WI38 (cell line): ENCODE measurements around the gene RBM20.

Experiments used
- H3K4me3 ChIP-seq: 2 replicates; pipeline ENCODE4 v1.5.1; 2011; ENCODE audit warnings: low read depth, mild to moderate bottlenecking, control low read depth, low read length
- CTCF ChIP-seq: IDR thresholded peaks from 2 replicates; pipeline ENCODE4 v1.5.1; 2012; ENCODE audit warnings: low read depth, mild to moderate bottlenecking, control low read depth, low read length

Gene RBM20

GRCh38 chr10:110756876-110757275 lies 112.7 kb downstream of the RBM20 start:
- TF ChIP-seq CTCF: no peak
- no peak overlapping the region for H3K4me3 ChIP-seq

DNA sequence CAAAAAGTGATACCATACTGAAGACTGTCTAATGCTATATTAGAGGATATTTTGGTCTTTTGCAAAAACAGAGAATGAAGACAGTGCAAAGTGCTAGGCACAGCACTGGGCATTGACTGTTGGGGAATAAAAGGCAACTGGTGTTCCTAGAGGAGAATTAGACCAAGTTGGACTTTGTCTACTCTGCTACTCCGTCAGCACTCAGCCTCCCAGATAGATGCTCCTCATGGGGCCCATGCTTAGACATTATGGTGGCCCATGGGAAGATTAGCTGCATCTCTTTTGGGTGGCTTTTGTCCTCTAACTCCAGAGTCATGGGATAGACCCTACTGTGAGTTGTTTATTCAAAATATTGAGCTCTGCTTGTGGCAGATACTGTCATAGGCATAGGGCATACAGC lies 113.5 kb downstream of the RBM20 start:
- no peak overlapping the region for H3K4me3 ChIP-seq
- no peak for TF ChIP-seq CTCF

DNA sequence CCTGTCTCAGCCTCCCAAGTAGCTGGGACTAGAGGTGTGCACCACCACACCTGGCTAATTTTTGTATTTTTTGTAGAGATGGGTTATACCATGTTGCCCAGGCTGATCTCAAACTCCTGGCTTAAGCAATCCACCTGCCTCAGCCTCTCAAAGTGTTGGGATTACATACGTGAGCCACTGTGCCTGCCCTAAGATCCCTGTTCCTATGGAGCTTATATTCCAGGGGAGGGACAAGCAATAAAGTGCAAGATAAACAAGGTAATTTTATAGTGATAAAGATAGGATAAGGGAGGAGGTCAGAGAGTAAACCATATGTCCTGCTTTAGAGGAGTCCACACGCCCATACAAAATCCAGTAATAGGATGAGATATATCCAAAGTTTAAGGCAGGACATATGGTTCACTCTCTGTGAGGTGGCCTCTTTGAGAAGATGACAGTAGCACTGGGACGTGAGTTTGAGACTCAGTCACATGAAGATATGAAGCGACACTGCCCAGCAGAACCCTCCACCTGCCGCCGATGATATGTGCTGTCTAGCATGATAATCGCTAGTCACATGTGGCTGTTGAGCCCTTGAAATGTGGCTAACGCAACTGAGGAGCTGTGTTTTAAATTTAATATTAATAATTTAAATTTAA lies 114.1 kb downstream of the RBM20 start:
- H3K4me3 ChIP-seq: no peak overlapping the region
- TF ChIP-seq CTCF: no peak

GRCh38 chr10:110758898-110759297 lies 114.8 kb downstream of the RBM20 start:
- TF ChIP-seq CTCF: no peak
- no peak overlapping the region for H3K4me3 ChIP-seq

GRCh38 chr10:110759523-110759922 lies 115.4 kb downstream of the RBM20 start:
- no peak for TF ChIP-seq CTCF
- no peak overlapping the region for H3K4me3 ChIP-seq

DNA sequence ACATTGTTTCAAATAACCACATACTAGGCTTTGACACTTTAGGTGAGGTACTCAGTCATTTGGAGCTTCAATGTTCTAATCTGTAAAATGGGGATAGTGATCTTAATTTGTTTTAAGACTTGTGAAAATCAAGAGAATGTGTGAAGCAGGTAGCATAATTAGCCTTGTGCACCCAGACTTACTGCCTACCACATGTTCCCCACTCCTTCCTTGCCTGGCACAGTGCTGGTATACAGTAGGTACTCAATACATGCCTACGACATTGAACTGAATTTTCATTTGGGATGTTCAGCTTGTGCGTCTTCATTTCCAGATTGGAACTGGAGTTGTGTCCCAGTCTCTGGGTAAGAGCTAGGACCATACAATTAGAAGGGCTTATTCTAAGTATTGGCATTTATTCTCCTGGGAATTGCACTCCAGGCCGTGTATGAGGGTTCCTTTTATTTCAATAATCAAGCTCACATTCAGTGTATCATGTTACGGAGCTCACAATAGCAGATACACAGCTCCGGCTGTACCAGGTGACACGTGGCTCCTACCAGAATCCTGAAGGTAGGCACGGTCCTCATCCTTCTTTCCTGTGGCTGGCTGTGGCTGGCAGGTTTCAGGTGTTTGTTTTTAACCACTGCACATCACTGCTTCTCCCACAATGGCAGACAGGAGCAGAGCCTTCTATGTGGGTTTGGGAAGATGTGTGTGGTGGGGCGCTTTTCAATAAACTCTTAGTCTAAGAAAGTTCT lies 118.1 kb downstream of the RBM20 start:
- H3K4me3 ChIP-seq: no peak overlapping the region
- no peak for TF ChIP-seq CTCF

- H3K4me3 ChIP-seq: no peak overlapping the region
- no peak for TF ChIP-seq CTCF
Observed at GRCh38 chr10:110762849-110763211, 118.7 kb downstream of the RBM20 start.
